DND-41 (cell line): ENCODE data around the gene HMCN2.

ENCODE experiments used
- EZH2 ChIP-seq: IDR thresholded peaks from 3 replicates; pipeline ENCODE4 v1.6.1; 2012; ENCODE audit warnings: borderline replicate concordance, low read depth, mild to moderate bottlenecking, moderate library complexity, low read length, inconsistent platforms; ENCODE audit not compliant: severe bottlenecking
- TF ChIP-seq, protein P1 (sequence below): IDR thresholded peaks from 2 replicates; pipeline ENCODE4 v1.5.1; 2012; ENCODE audit warnings: borderline replicate concordance, low read length, moderate library complexity, mild to moderate bottlenecking; ENCODE audit not compliant: poor library complexity, severe bottlenecking; ENCODE audit errors: extremely low read depth

DNA sequence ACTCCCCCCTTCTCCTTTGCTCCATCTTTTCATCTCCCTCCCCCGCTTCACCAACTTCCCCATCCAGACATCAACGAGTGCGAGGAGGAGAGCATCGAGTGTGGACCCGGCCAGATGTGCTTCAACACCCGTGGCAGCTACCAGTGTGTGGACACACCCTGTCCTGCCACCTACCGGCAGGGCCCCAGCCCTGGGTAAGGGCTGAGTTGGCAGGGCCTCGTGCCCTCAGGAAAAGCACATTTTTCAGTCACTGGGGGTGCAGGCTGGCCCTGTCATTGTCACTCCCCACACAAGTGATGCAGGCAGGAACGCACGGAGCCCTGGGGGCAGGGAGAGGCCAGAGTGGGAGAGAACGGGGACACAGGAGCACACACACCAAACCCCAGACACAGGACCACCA lies 166.8 kb downstream of the HMCN2 start:
- TF ChIP-seq, protein P1, sequence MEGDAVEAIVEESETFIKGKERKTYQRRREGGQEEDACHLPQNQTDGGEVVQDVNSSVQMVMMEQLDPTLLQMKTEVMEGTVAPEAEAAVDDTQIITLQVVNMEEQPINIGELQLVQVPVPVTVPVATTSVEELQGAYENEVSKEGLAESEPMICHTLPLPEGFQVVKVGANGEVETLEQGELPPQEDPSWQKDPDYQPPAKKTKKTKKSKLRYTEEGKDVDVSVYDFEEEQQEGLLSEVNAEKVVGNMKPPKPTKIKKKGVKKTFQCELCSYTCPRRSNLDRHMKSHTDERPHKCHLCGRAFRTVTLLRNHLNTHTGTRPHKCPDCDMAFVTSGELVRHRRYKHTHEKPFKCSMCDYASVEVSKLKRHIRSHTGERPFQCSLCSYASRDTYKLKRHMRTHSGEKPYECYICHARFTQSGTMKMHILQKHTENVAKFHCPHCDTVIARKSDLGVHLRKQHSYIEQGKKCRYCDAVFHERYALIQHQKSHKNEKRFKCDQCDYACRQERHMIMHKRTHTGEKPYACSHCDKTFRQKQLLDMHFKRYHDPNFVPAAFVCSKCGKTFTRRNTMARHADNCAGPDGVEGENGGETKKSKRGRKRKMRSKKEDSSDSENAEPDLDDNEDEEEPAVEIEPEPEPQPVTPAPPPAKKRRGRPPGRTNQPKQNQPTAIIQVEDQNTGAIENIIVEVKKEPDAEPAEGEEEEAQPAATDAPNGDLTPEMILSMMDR, result no peak
- TF ChIP-seq EZH2, result no peak
